A673 (cell line): Measurements from ENCODE around the gene SOX6. TPM values are rescaled to one million over a fixed set of nuclear protein-coding genes. Genes with fewer than 3 reads are reported as not detected.

Experiments
- BruUV-seq: library from RNA; stranded (reverse); fragments of 400-500 nt; replicated peaks from 2 replicates; lab custom pipeline; 2021; lab: Mats Ljungman, UMichigan
- CTCF ChIA-PET: fragments of 300-600 bp; sonication (Branson Sonifier 250); formaldehyde crosslinking; loops from one replicate; lab custom pipeline; 2022; ENCODE audit warnings: antibody characterized with exemption; lab: Charles Lee
- POLR2A ChIA-PET: fragments of 300-600 bp; sonication (Branson Sonifier 250); formaldehyde crosslinking; loops from one replicate; lab custom pipeline; 2022; ENCODE audit warnings: antibody characterized with exemption; ENCODE audit not compliant: low non-redundant PET; lab: Charles Lee
- DNase-seq: peaks from one replicate; pipeline ENCODE4 v3.0.0-alpha.2; 2015; ENCODE audit warnings: low spot score
- H3K27ac ChIP-seq: fragments of 200-600 bp; sonication (generic); 2 replicates; pipeline ENCODE4 v1.5.1; 2016; ENCODE audit warnings: mixed run types, low read depth, mild to moderate bottlenecking, mixed read lengths, antibody characterized with exemption, low read length; ENCODE audit not compliant: poor library complexity, severe bottlenecking
- H3K27me3 ChIP-seq: fragments of 200-600 bp; sonication (generic); replicated peaks from 2 replicates; pipeline ENCODE4 v1.6.1; 2017; ENCODE audit warnings: mixed run types, low read depth, mild to moderate bottlenecking, mixed read lengths, antibody characterized with exemption, low read length; ENCODE audit not compliant: insufficient read depth, poor library complexity
- H3K36me3 ChIP-seq: fragments of 200-600 bp; sonication (generic); 2 replicates; pipeline ENCODE4 v1.6.1; 2016; ENCODE audit warnings: mixed run types, mild to moderate bottlenecking, mixed read lengths, antibody characterized with exemption, low read length; ENCODE audit not compliant: insufficient read depth, poor library complexity, severe bottlenecking
- H3K4me1 ChIP-seq: fragments of 200-600 bp; sonication (generic); 2 replicates; pipeline ENCODE4 v1.6.1; 2017; ENCODE audit warnings: mixed run types, mild to moderate bottlenecking, mixed read lengths, antibody characterized with exemption, low read length; ENCODE audit not compliant: insufficient read depth, poor library complexity, severe bottlenecking
- H3K4me3 ChIP-seq: fragments of 200-600 bp; sonication (generic); 2 replicates; pipeline ENCODE4 v1.5.1; 2016; ENCODE audit warnings: low read depth, mixed run types, mild to moderate bottlenecking, mixed read lengths, low read length; ENCODE audit not compliant: poor library complexity, severe bottlenecking
- H3K9me3 ChIP-seq: fragments of 200-600 bp; sonication (generic); 2 replicates; pipeline ENCODE4 v1.6.1; 2016; ENCODE audit warnings: mixed run types, low read depth, mild to moderate bottlenecking, mixed read lengths, antibody characterized with exemption, low read length; ENCODE audit not compliant: poor library complexity, severe bottlenecking
- CTCF ChIP-seq: fragments of 300-800, 200-600 bp; sonication (generic); conservative IDR thresholded peaks from 2 replicates; pipeline ENCODE4 v1.5.1; 2017; ENCODE audit warnings: low read depth, mild to moderate bottlenecking, antibody characterized with exemption, low read length, moderate library complexity, mixed read lengths
- EZH2 ChIP-seq: fragments of 200-600 bp; sonication (generic); IDR thresholded peaks from 2 replicates; pipeline ENCODE4 v1.6.1; 2017; ENCODE audit warnings: borderline replicate concordance, low read depth, mild to moderate bottlenecking, mixed read lengths, antibody characterized with exemption, low read length; ENCODE audit not compliant: poor library complexity, severe bottlenecking
- intact Hi-C: fragments of 100-400 bp; cut with micrococcal nuclease; formaldehyde crosslinking; loops from one replicate; pipeline ENCODE4 v1.10.0; 2022; ENCODE audit not compliant: unreplicated experiment
- total RNA-seq: library from RNA; stranded (reverse); gene quantifications from 2 replicates; pipeline ENCODE4 v1.2.3, GENCODE V29; 2021

Gene SOX6
- total RNA-seq, 1 experiment from 2014 or later = 27.5 TPM

- no peak for DNase-seq
- Histone ChIP-seq H3K9me3 (no peaks in the 10 kb centered on the region), H3K4me1 (peaks cover 5% of the 10 kb centered on the region), H3K27ac (no peak overlapping the region), H3K27me3 (no peaks in the 10 kb centered on the region), H3K36me3 (no peaks in the 10 kb centered on the region), H3K4me3 (no peak overlapping the region)
- no TSS peak for BruUV-seq
- CTCF ChIA-PET = no interaction called here
- POLR2A ChIA-PET = no interaction called here
- no peak for TF ChIP-seq CTCF
- TF ChIP-seq EZH2 = no peak
- intact Hi-C loops = no loop called here
Observed at GRCh38 chr11:16312233-16312765, 44.0 kb downstream of the SOX6 start.

- no peak for TF ChIP-seq EZH2
- TF ChIP-seq CTCF = no peak
- POLR2A ChIA-PET = no interaction called here
- Histone ChIP-seq H3K36me3 (no peaks in the 10 kb centered on the region), H3K9me3 (no peaks in the 10 kb centered on the region), H3K27ac (no peak overlapping the region), H3K4me1 (peaks cover 5% of the 10 kb centered on the region), H3K4me3 (no peak overlapping the region), H3K27me3 (no peaks in the 10 kb centered on the region)
- no peak for DNase-seq
- intact Hi-C loops = no loop called here
- CTCF ChIA-PET = no interaction called here
- no TSS peak for BruUV-seq
Observed at GRCh38 chr11:16311831-16312230, 44.5 kb downstream of the SOX6 start.

- Histone ChIP-seq H3K27me3 (no peaks in the 10 kb centered on the region), H3K4me1 (peaks cover 5% of the 10 kb centered on the region), H3K36me3 (no peaks in the 10 kb centered on the region), H3K4me3 (no peak overlapping the region), H3K27ac (no peak overlapping the region), H3K9me3 (no peaks in the 10 kb centered on the region)
- CTCF ChIA-PET = no interaction called here
- DNase-seq = peak; percentile 45
- intact Hi-C loops = no loop called here
- POLR2A ChIA-PET = no interaction called here
- no TSS peak for BruUV-seq
- TF ChIP-seq CTCF (no peak), EZH2 (no peak)
Observed at GRCh38 chr11:16310943-16311342, 45.4 kb downstream of the SOX6 start.
